GM19397 (cell line): ENCODE data around the gene MAGI2.

Source experiments
- ATAC-seq: cut with Tn5 transposase; IDR thresholded peaks from one replicate; pipeline ENCODE4 v1.9.1; 2021; ENCODE audit warnings: mild to moderate bottlenecking, moderate library complexity; ENCODE audit not compliant: unreplicated experiment

The MAGI2 gene

DNA sequence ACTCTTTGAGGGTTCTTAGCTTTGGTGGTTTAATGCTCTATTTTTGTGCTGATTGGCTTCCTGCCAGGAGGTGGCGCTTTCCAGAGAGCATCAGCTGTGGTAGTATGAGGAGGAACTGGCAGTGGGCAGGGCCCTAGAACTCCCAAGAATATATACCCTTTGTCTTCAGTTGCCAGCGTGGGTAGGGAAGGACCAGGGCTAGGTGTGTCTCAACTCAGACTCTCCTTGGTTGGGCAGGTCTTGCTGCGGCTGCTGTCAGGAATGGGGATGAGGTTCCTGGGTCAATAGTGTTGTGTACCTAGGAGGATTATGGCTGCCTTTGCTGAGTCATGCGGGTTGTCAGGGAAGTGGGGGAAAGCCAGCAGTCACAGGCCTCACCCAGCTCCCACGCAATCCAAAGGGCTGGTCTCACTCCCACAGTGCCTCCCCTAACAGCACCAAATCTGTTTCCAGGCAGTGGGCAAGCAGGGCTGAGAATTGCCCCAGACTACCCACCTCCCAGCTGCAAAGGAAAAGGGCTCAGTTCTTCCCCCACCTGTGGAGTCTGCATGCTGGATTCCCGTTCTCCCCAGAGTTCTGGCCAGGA, 1463.4 kb downstream of the MAGI2 start:
- no peak for ATAC-seq

DNA sequence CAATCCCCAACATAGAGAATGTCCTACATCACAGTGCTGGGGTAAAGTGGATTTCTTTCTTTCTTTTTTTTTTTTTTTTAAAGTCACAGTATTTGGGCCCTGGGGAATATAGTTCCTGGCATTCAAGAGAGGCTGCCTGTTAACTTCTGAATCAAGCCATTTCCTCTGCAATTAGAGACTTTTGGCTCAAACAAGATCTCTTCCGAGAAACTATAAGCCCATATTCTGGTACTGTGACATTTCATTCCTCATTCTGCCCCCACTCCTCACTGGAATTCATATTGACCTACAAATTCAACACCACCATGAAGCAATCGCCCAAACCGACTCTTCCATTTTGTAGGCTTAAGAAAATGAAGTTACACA, 1467.5 kb downstream of the MAGI2 start:
- ATAC-seq: no peak

GRCh38 chr7:77985232-77985973, 1468.1 kb downstream of the MAGI2 start:
- no peak for ATAC-seq

GRCh38 chr7:77983973-77984372, 1469.5 kb downstream of the MAGI2 start:
- no peak for ATAC-seq

GRCh38 chr7:77982926-77983550, 1470.4 kb downstream of the MAGI2 start:
- no peak for ATAC-seq

GRCh38 chr7:77980087-77980713, 1473.3 kb downstream of the MAGI2 start:
- no peak for ATAC-seq

DNA sequence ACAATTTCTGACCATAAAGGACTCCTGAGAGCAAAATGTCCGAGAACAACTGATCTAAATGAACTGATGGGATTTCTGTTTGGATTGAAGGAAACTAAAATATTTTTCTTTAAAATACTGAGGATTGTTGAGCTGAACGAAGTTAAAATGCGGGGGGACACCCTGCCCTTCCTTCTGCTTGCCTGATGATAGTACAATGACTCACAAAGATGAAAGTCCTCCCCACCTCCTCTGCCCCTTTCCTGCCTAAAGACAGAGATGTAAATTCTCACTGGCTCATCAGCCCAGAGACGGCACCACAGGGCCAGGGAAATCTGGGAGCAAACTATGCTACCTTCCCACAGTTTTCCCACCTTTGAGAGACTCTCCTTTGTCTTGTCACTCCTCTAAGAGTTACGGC, 1474.2 kb downstream of the MAGI2 start:
- no peak for ATAC-seq

DNA sequence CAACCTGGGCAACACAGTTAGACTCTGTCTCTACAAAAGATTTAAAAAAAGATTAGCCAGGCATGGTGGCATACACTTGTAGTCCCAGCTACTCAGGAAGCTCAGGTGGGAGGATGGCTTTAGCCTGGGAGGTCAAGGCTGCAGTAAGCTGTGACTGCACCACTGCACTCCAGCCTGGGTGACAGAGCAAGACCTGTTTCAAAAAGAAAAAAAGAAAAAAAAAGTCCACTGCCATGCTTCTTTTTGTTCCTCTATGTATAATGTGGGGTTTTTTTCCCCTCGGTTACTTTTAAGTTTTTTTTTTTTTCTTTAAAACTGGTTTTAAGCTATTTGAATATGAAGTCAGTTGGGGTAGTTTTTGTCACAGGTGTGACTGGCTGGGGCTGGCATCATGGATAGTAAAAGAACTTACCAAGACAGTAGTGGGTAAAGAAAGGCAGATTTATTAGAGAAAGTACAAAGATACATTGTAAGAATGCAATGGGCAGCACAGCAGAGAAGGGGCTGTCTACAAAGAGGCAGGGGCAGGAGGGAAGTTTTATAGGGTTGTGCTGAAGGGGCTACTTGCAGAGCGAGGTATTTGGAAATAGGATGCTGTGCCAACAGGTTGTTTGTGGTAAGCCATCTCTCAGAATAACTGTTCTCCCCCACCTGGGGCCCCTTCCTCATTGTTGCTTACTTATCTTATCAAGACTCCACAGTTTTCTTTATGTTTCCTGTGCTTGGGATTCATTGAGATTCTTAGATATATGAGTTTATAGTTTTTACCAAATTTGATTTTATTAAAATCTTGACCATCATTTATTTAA, 1477.6 kb downstream of the MAGI2 start:
- no peak for ATAC-seq

- no peak for ATAC-seq
Measured at GRCh38 chr7:77971726-77972125, 1481.7 kb downstream of the MAGI2 start.

GRCh38 chr7:77967429-77967828, 1486.0 kb downstream of the MAGI2 start:
- no peak for ATAC-seq
